Cardiac muscle cell (in vitro differentiated cells and primary cell): Measurements from ENCODE around the gene ERC2. TPM values are rescaled to one million over a fixed set of nuclear protein-coding genes. Genes with fewer than 3 reads are reported as not detected.

Source experiments
- DNase-seq, 2 donors: peaks; one replicate each; pipeline versions ENCODE4 v3.0.0 to v3.0.0-alpha.2; 2010 to 2017; ENCODE audit warnings: low read depth in 1 of 2, low spot score in 1 of 2
- H3K27ac ChIP-seq: fragments of 200-600 bp; sonication (generic); 2 replicates; pipeline ENCODE4 v1.5.1; 2016
- H3K27me3 ChIP-seq: fragments of 200-600 bp; sonication (generic); 2 replicates; pipeline ENCODE4 v1.6.0; 2016; ENCODE audit warnings: control low read depth
- H3K36me3 ChIP-seq: fragments of 200-600 bp; sonication (generic); 2 replicates; pipeline ENCODE4 v1.5.1; 2016; ENCODE audit warnings: control low read depth
- H3K4me1 ChIP-seq: fragments of 200-600 bp; sonication (generic); 2 replicates; pipeline ENCODE4 v1.8.1; 2017; ENCODE audit warnings: low read depth, mild to moderate bottlenecking, mixed run types
- H3K4me3 ChIP-seq: fragments of 200-600 bp; sonication (generic); 2 replicates; pipeline ENCODE4 v1.5.1; 2016; ENCODE audit warnings: mild to moderate bottlenecking
- H3K9me3 ChIP-seq: fragments of 200-600 bp; sonication (generic); 2 replicates; pipeline ENCODE4 v1.5.1; 2017; ENCODE audit warnings: low read depth, mild to moderate bottlenecking, control low read depth
- polyA plus RNA-seq: library from polyadenylated mRNA; unstranded; fragments of >200 nt; fragmentation: Nextera tagmentation; extraction: Ambion mirVana; gene quantifications from 2 replicates; pipeline ENCODE4 v1.2.1, GENCODE V29; 2016
- total RNA-seq: library from RNA; depleted of rRNA; stranded (reverse); fragments of >200 nt; gene quantifications from 2 replicates; pipeline ENCODE4 v1.2.3, GENCODE V29; 2016
- TF ChIP-seq, protein P1 (sequence below): IDR thresholded peaks from 2 replicates; pipeline ENCODE4 v1.5.1; 2012; ENCODE audit warnings: low read depth, mild to moderate bottlenecking, low read length

Gene ERC2
- total and polyA plus RNA-seq, 2 experiments from 2014 or later: 18.1 to 29.0 TPM

DNA sequence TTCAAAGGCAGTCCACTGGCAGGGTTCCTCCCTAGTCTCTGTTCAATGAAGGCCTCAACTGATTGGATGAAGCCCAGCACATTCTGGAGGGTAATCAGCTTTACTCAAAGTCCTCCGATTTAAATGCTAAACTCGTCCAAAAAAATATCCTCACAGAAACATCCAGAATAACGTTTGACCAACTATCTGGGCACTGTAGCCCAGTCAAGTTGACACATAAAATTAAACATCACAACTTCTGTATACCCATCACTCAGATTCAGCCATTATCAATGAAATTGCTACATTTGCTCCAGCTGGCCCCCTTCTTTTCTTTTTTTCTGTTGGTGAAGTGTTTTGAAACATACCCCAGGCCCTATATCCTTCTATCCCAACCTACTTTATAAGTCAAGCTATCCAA lies 916.6 kb downstream of the ERC2 start:
- no peak for DNase-seq
- Histone ChIP-seq H3K9me3 (no peaks in the 10 kb centered on the region), H3K27ac (no peak overlapping the region), H3K4me1 (peaks cover 27% of the 10 kb centered on the region), H3K4me3 (no peak overlapping the region), H3K27me3 (no peaks in the 10 kb centered on the region), H3K36me3 (no peaks in the 10 kb centered on the region)
- TF ChIP-seq, protein P1, sequence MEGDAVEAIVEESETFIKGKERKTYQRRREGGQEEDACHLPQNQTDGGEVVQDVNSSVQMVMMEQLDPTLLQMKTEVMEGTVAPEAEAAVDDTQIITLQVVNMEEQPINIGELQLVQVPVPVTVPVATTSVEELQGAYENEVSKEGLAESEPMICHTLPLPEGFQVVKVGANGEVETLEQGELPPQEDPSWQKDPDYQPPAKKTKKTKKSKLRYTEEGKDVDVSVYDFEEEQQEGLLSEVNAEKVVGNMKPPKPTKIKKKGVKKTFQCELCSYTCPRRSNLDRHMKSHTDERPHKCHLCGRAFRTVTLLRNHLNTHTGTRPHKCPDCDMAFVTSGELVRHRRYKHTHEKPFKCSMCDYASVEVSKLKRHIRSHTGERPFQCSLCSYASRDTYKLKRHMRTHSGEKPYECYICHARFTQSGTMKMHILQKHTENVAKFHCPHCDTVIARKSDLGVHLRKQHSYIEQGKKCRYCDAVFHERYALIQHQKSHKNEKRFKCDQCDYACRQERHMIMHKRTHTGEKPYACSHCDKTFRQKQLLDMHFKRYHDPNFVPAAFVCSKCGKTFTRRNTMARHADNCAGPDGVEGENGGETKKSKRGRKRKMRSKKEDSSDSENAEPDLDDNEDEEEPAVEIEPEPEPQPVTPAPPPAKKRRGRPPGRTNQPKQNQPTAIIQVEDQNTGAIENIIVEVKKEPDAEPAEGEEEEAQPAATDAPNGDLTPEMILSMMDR: no peak

DNA sequence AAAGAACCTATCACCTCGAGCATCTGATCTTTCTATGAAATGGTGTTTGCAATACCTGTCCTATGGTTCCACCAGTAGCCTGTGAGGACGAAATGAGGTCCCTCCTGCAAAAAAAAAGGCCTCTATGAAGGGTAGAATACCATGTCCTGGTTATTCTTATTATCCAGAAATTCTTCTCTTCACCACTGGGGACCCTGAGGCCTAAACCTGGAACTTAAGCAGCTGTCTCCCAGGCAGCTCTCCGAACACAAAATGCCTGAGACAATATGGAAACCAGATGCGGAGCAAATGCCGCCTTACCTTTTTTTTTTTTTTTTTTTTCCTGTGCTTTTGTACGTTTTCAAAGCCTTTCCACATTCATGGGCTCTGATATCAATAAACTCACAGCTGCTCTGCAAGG lies 919.1 kb downstream of the ERC2 start:
- H3K36me3 ChIP-seq: no peaks in the 10 kb centered on the region
- no peaks in the 10 kb centered on the region for H3K9me3 ChIP-seq
- TF ChIP-seq, protein P1: no peak
- no peak overlapping the region for H3K4me3 ChIP-seq
- H3K27me3 ChIP-seq: no peaks in the 10 kb centered on the region
- peaks cover 10% of the 10 kb centered on the region for H3K4me1 ChIP-seq
- peak; percentile 21 to 30 for DNase-seq
- H3K27ac ChIP-seq: no peak overlapping the region

DNA sequence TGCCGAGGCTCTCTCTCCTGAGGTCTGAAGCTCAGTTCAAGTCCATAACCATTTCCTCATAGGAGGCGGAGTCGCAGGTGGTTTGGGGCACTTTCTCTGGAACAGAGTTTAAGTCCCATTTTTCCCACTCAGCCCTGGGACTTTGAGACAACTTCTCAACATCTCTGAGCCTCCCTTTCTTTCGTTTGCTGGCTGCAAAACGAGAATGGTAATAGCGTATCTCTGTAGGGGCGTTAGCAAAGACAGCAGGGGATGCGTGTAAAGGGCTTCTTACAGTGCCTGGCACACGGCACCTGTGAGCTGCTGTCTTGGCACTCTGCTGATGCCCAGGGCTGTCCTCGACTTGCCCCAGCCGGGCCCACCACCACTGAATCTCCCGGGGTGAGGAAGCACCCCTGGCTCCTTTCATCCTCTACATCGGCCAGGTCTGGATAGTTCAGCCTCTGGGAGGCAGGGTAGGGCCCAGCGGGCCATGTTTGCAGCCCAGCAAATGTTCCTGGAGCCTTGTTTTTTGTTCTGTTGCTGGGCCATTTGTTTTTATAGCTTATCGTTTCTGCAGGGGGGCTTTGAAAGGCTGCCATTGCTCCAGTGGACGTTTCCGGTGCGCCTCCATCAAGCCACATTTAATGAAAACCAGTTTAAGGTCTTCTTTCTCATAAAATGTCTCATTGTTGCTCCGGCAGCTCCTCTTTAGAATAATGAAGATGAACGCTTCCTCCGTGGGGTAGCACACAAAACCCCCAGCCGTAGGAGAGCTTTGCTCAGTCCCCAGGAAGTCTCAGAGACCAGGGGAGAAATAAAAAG lies 921.2 kb downstream of the ERC2 start:
- no peaks in the 10 kb centered on the region for H3K27me3 ChIP-seq
- H3K4me3 ChIP-seq: no peak overlapping the region
- no peaks in the 10 kb centered on the region for H3K9me3 ChIP-seq
- TF ChIP-seq, protein P1: no peak
- no peaks in the 10 kb centered on the region for H3K36me3 ChIP-seq
- no peak overlapping the region for H3K27ac ChIP-seq
- DNase-seq: no peak
- peaks cover 2% of the 10 kb centered on the region for H3K4me1 ChIP-seq

DNA sequence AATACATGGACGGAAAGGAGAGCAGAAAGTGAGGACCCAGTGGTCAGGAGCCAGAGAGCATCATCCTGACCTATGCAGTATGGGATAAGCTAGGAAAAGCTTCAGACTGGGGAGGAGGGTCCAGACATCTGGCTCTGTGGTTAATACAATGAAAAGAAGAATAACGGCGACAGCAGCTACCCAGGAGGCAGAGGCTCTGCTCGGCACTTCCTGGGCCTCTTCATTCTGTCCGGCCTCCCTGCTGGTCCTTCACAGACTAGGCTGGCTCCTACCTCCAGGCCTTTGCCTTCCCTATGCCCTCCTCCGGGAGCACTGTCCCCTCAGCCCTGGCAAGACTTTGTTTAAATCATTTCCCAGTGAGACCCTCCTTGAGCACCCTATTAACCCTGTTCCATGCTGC lies 922.3 kb downstream of the ERC2 start:
- H3K4me3 ChIP-seq: no peak overlapping the region
- no peak for DNase-seq
- TF ChIP-seq, protein P1: no peak

DNA sequence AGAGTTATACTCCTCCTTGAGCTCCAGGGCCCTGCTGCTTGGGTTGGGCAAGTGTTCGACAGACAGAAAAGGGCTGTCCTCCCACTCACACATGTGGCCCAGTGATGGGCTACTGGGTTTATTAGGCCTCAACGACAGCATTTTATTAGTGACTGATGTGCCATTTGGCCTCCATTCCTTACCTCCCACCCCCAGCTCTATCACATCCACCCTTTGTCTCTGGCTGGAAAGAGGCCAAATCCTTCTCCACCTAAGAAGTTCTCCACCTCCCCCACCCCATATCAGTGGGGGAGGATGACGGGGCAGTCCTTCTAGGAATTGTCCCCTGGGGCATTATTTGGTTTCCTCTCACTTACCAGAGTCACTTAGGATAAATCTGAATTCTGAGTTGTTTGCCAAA lies 924.0 kb downstream of the ERC2 start:
- H3K36me3 ChIP-seq: no peaks in the 10 kb centered on the region
- peaks cover 11% of the 10 kb centered on the region for H3K4me1 ChIP-seq
- no peak for DNase-seq
- H3K9me3 ChIP-seq: no peaks in the 10 kb centered on the region
- no peak overlapping the region for H3K27ac ChIP-seq
- H3K4me3 ChIP-seq: no peak overlapping the region
- TF ChIP-seq, protein P1: no peak
- no peaks in the 10 kb centered on the region for H3K27me3 ChIP-seq

More for the DNA sequence above, 922.3 kb downstream of the ERC2 start:
- Histone ChIP-seq H3K36me3 (no peaks in the 10 kb centered on the region), H3K27ac (no peak overlapping the region), H3K27me3 (no peaks in the 10 kb centered on the region), H3K9me3 (no peaks in the 10 kb centered on the region), H3K4me1 (peaks cover 4% of the 10 kb centered on the region)
